DMS79 treated with DMSO at 0.1 percent for 48 hours (cell line): ENCODE measurements around the gene HOXC12.

ENCODE experiments used
- DNase-seq: peaks from one replicate; lab custom pipeline; 2025; lab: John Stamatoyannopoulos, UW

Gene HOXC12

GRCh38 chr12:53954694-53955035 lies at the start of gene HOXC12:
Gene HOXC12 (plus strand): TSS chr12:53954903. CDS start chr12:53954930, 27 bp downstream.
- DNase-seq: no peak

- no peak for DNase-seq
These were observed 47.6 kb upstream of the HOXC12 start for GRCh38 chr12:53907103-53907502.

GRCh38 chr12:53916788-53917655 lies 37.7 kb upstream of the HOXC12 start:
- DNase-seq: no peak

GRCh38 chr12:53924521-53925405 lies 29.9 kb upstream of the HOXC12 start:
- no peak for DNase-seq

GRCh38 chr12:53927220-53928029 lies 27.3 kb upstream of the HOXC12 start:
- no peak for DNase-seq

- DNase-seq: no peak
These were observed 26.5 kb upstream of the HOXC12 start for GRCh38 chr12:53928054-53928835.

- no peak for DNase-seq
These were observed 25.2 kb upstream of the HOXC12 start for GRCh38 chr12:53929527-53929926.

GRCh38 chr12:53930591-53931255 lies 24.0 kb upstream of the HOXC12 start:
- DNase-seq: no peak

- DNase-seq: no peak
These were observed 22.7 kb upstream of the HOXC12 start for GRCh38 chr12:53931844-53932581.

GRCh38 chr12:53932915-53933314 lies 21.8 kb upstream of the HOXC12 start:
- no peak for DNase-seq

- DNase-seq: no peak
These were observed 19.0 kb upstream of the HOXC12 start for GRCh38 chr12:53935383-53936341.

GRCh38 chr12:53937099-53937498 lies 17.6 kb upstream of the HOXC12 start:
- no peak for DNase-seq

GRCh38 chr12:53937596-53938325 lies 16.9 kb upstream of the HOXC12 start:
- no peak for DNase-seq

- peak; percentile 88 for DNase-seq
These were observed 16.2 kb upstream of the HOXC12 start, which contains the start of gene HOXC13 for GRCh38 chr12:53938326-53939140. Gene HOXC13 (plus strand): TSS chr12:53938831. CDS start chr12:53938907, 76 bp downstream.

GRCh38 chr12:53939141-53940108 lies 15.3 kb upstream of the HOXC12 start:
- DNase-seq: peak; percentile 2

- DNase-seq: no peak
These were observed 14.2 kb upstream of the HOXC12 start for GRCh38 chr12:53940443-53941014.
